Chondrocyte (in vitro differentiated cells): ENCODE results near the gene KEAP1. TPM values are rescaled to one million over a fixed set of nuclear protein-coding genes. Genes with fewer than 3 reads are reported as not detected.

Source experiments
- DNase-seq: peaks from one replicate; pipeline ENCODE4 v3.0.0; 2021; ENCODE audit warnings: mixed read lengths, low spot score
- H3K27ac Mint-ChIP-seq: one replicate; pipeline ENCODE4 v1.8.0; 2021; ENCODE audit warnings: mild to moderate bottlenecking, moderate library complexity, mixed read lengths; ENCODE audit not compliant: unreplicated experiment
- H3K27me3 Mint-ChIP-seq: 2 replicates; pipeline ENCODE4 v1.8.0; 2021; ENCODE audit warnings: low read depth, mixed read lengths
- H3K36me3 Mint-ChIP-seq: 2 replicates; pipeline ENCODE4 v1.8.0; 2021; ENCODE audit warnings: low read depth, mixed read lengths
- H3K4me1 Mint-ChIP-seq: 2 replicates; pipeline ENCODE4 v1.8.0; 2021; ENCODE audit warnings: low read depth, mild to moderate bottlenecking, mixed read lengths
- H3K4me3 Mint-ChIP-seq: one replicate; pipeline ENCODE4 v1.8.0; 2021; ENCODE audit warnings: mild to moderate bottlenecking, moderate library complexity, mixed read lengths; ENCODE audit not compliant: unreplicated experiment
- H3K9me3 Mint-ChIP-seq: 2 replicates; pipeline ENCODE4 v1.8.0; 2021; ENCODE audit warnings: low read depth, mixed read lengths
- total RNA-seq: library from RNA; stranded (reverse); gene quantifications from 3 replicates; pipeline ENCODE4 v1.2.1, GENCODE V29; 2021
- TF ChIP-seq, protein P1 (sequence below): fragments of 200-600 bp; sonication (generic); IDR thresholded peaks from 2 replicates; pipeline ENCODE4 v1.5.0; 2021; ENCODE audit warnings: antibody characterized with exemption, mild to moderate bottlenecking, moderate library complexity

Gene KEAP1
- total RNA-seq, 1 donor from 2014 or later: 69.3 TPM

DNA sequence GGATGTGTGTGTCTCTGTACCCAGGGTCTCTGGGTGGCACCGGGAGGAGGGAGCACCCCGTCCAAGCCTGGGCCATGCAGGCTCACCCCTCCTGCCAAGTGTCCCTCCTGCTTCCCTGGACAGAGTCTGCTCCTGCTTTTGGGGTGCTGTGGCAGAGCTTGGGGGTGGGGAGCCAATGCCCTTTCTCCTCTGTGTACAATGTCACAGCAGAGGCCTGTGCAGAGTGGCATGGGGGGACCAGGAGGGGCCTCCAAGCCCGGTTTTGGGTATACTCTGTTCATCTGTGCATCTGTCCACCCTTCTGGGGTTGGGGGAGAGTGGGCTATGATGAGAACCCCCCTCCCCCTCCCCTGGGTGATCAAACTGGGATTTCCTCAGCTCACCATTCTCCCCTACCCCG is 49.3 kb downstream of the KEAP1 start:
- H3K4me1 Mint-ChIP-seq: no peaks in the 10 kb centered on the region
- no peaks in the 10 kb centered on the region for H3K27me3 Mint-ChIP-seq
- TF ChIP-seq, protein P1, sequence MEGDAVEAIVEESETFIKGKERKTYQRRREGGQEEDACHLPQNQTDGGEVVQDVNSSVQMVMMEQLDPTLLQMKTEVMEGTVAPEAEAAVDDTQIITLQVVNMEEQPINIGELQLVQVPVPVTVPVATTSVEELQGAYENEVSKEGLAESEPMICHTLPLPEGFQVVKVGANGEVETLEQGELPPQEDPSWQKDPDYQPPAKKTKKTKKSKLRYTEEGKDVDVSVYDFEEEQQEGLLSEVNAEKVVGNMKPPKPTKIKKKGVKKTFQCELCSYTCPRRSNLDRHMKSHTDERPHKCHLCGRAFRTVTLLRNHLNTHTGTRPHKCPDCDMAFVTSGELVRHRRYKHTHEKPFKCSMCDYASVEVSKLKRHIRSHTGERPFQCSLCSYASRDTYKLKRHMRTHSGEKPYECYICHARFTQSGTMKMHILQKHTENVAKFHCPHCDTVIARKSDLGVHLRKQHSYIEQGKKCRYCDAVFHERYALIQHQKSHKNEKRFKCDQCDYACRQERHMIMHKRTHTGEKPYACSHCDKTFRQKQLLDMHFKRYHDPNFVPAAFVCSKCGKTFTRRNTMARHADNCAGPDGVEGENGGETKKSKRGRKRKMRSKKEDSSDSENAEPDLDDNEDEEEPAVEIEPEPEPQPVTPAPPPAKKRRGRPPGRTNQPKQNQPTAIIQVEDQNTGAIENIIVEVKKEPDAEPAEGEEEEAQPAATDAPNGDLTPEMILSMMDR: no peak
- no peak for DNase-seq
- H3K9me3 Mint-ChIP-seq: no peaks in the 10 kb centered on the region
- H3K4me3 Mint-ChIP-seq: no peak overlapping the region
- H3K27ac Mint-ChIP-seq: no peak overlapping the region
- peaks cover 6% of the 10 kb centered on the region for H3K36me3 Mint-ChIP-seq

DNA sequence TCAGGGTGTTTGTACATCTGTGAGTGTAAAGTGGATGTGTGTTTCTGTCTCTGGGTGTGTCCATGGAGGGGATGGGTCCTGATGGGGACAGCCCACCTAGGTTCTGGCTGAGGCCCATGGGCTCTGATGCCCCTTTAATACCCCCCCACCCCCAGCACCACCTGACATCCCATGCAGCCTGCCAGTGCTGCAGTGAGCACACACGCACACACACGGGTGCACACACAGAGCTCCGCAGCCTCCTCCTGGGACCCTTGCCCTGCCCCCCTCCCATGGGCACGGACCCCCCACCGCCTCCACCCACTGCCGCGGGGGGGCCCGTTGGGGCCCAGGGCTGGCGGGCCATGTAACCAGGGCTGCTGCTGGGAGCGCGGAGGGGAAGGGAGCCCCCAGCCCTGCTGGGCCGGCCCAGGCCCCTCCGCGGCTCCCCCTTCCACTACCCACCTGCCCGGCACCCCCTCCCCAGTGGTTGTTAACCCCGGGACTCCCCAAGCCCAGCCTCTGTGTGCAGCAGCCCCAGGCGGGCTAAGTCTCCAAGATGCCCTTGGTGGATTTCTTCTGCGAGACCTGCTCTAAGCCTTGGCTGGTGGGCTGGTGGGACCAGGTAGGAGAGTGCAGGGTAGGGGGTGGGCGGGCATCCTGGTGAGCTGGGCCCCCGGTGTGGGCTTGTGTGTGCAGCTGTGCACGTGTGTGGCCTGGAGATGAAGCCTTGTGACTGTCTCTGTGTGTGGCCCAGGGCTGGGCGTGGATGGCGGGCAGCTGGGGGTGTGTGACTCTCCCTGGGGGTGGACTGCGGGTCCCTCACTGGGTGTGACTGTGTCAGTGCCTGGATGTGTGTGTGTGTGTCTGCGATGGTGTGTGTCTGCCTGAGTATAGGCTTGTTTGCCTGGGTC is 50.2 kb downstream of the KEAP1 start:
- Mint-ChIP-seq H3K4me1 (no peaks in the 10 kb centered on the region), H3K9me3 (no peaks in the 10 kb centered on the region), H3K4me3 (no peak overlapping the region), H3K27ac (no peak overlapping the region), H3K27me3 (no peaks in the 10 kb centered on the region), H3K36me3 (peaks cover 10% of the 10 kb centered on the region)
- TF ChIP-seq, protein P1: no peak
- DNase-seq: no peak

GRCh38 chr19:10450853-10451609 is 52.1 kb downstream of the KEAP1 start:
- H3K36me3 Mint-ChIP-seq: peaks cover 14% of the 10 kb centered on the region
- no peak overlapping the region for H3K4me3 Mint-ChIP-seq
- no peaks in the 10 kb centered on the region for H3K27me3 Mint-ChIP-seq
- DNase-seq: no peak
- no peaks in the 10 kb centered on the region for H3K4me1 Mint-ChIP-seq
- TF ChIP-seq, protein P1: no peak
- no peak overlapping the region for H3K27ac Mint-ChIP-seq
- no peaks in the 10 kb centered on the region for H3K9me3 Mint-ChIP-seq

DNA sequence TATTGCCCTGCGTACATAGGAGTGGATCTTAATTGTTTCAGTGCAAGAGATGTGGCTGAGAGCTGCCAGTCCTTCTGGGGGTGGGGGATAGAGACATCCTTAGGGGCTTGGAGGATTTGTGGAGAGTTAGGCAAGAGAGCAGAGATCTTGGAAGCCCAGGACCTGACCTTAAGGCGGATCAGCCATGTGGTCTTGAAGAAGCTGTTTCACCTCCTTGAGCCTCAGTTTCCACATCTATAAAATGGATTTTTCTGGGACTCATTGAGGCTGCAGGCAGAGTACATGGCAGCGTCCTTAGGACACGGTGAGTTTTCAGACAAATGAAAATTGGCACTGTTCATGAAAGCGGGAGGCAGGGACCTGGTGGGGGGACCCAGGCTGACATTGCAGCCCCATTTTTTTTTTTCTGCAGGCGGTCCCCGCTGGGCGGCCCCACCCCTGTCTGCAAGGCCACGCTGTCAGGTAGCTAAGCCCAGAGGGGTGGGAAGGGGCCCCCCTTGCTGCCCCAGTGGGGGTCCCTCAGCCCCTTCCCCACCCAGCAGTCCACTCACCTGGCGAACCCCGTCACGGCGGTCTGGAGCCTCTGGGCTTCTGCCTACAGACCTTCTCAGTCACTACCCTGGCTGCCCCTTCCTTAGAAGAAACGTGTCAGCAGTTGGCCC is 52.8 kb downstream of the KEAP1 start:
- peaks cover 14% of the 10 kb centered on the region for H3K36me3 Mint-ChIP-seq
- TF ChIP-seq, protein P1: no peak
- H3K27ac Mint-ChIP-seq: no peak overlapping the region
- no peaks in the 10 kb centered on the region for H3K9me3 Mint-ChIP-seq
- no peaks in the 10 kb centered on the region for H3K27me3 Mint-ChIP-seq
- DNase-seq: no peak
- H3K4me1 Mint-ChIP-seq: no peaks in the 10 kb centered on the region
- no peak overlapping the region for H3K4me3 Mint-ChIP-seq

- TF ChIP-seq, protein P1: no peak
- H3K4me1 Mint-ChIP-seq: no peaks in the 10 kb centered on the region
- no peak for DNase-seq
- H3K27ac Mint-ChIP-seq: no peak overlapping the region
- peaks cover 14% of the 10 kb centered on the region for H3K36me3 Mint-ChIP-seq
- H3K4me3 Mint-ChIP-seq: no peak overlapping the region
- no peaks in the 10 kb centered on the region for H3K9me3 Mint-ChIP-seq
- no peaks in the 10 kb centered on the region for H3K27me3 Mint-ChIP-seq
Observed at GRCh38 chr19:10449037-10449436, 54.1 kb downstream of the KEAP1 start.
